PC-9 (cell line): ENCODE results near the gene PSMG3.

ENCODE experiments used
- EZH2 ChIP-seq: fragments of 200-600 bp; sonication (generic); IDR thresholded peaks from 2 replicates; pipeline ENCODE4 v1.8.0; 2017; ENCODE audit warnings: antibody characterized with exemption, low read depth
- TF ChIP-seq, protein P1 (sequence below): fragments of 200-600 bp; sonication (generic); conservative IDR thresholded peaks from 2 replicates; pipeline ENCODE4 v1.6.1; 2017; ENCODE audit warnings: mixed run types, antibody characterized with exemption, mild to moderate bottlenecking, moderate library complexity

DNA sequence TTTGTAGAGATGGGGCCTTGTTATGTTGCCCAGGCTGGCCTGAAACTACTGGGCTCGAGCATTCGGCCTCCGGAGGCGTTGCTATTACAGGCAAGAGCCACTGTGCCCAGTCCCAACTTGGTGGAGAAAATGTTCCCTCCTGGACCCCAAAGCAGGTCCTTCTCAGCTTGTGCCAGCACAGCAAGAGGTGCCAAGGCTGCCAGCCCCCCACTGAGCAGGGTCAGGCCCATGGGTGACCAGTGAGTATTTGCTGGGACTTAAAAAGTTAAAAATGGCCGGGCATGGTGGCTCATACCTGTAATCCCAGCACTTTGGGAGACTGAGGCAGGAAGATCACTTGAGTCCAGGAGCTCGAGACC is 34.8 kb downstream of the PSMG3 start:
- TF ChIP-seq, protein P1, sequence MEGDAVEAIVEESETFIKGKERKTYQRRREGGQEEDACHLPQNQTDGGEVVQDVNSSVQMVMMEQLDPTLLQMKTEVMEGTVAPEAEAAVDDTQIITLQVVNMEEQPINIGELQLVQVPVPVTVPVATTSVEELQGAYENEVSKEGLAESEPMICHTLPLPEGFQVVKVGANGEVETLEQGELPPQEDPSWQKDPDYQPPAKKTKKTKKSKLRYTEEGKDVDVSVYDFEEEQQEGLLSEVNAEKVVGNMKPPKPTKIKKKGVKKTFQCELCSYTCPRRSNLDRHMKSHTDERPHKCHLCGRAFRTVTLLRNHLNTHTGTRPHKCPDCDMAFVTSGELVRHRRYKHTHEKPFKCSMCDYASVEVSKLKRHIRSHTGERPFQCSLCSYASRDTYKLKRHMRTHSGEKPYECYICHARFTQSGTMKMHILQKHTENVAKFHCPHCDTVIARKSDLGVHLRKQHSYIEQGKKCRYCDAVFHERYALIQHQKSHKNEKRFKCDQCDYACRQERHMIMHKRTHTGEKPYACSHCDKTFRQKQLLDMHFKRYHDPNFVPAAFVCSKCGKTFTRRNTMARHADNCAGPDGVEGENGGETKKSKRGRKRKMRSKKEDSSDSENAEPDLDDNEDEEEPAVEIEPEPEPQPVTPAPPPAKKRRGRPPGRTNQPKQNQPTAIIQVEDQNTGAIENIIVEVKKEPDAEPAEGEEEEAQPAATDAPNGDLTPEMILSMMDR: no peak
- no peak for TF ChIP-seq EZH2
